GM12891 (cell line): ENCODE results near the gene MRPL42.
A peak's percentile ranks its signal among the peaks of the same experiment; 100 is the strongest.

ENCODE experiments used
- DNase-seq: peaks from one replicate; pipeline ENCODE4 v3.0.0; 2011; ENCODE audit warnings: low spot score; ENCODE audit not compliant: insufficient read length
- FAIRE-seq: peaks from 2 replicates; lab custom pipeline; 2011; peaks lifted over from hg19 to GRCh38; lab: Jason Lieb, UNC
- PAX5 ChIP-seq: IDR thresholded peaks from 2 replicates; pipeline ENCODE4 v1.6.1; 2011; ENCODE audit warnings: low read length, moderate library complexity, mild to moderate bottlenecking; ENCODE audit not compliant: insufficient read depth, severe bottlenecking
- POLR2A ChIP-seq: IDR thresholded peaks from 2 replicates; pipeline ENCODE4 v1.6.1; 2011; ENCODE audit warnings: low read depth, low read length, control low read depth
- POLR2AphosphoS5 ChIP-seq: IDR thresholded peaks from 2 replicates; pipeline ENCODE4 v1.6.1; 2011; ENCODE audit warnings: low read depth, low read length, control low read depth
- POU2F2 ChIP-seq: IDR thresholded peaks from 2 replicates; pipeline ENCODE4 v1.6.1; 2011; ENCODE audit warnings: low read depth, mild to moderate bottlenecking, control low read depth, low read length, moderate library complexity
- SPI1 ChIP-seq: IDR thresholded peaks from 2 replicates; pipeline ENCODE4 v1.6.1; 2011; ENCODE audit warnings: low read depth, low read length, control low read depth
- TAF1 ChIP-seq: IDR thresholded peaks from 2 replicates; pipeline ENCODE4 v1.6.1; 2011; ENCODE audit warnings: low read depth, low read length, control low read depth

Gene MRPL42

DNA sequence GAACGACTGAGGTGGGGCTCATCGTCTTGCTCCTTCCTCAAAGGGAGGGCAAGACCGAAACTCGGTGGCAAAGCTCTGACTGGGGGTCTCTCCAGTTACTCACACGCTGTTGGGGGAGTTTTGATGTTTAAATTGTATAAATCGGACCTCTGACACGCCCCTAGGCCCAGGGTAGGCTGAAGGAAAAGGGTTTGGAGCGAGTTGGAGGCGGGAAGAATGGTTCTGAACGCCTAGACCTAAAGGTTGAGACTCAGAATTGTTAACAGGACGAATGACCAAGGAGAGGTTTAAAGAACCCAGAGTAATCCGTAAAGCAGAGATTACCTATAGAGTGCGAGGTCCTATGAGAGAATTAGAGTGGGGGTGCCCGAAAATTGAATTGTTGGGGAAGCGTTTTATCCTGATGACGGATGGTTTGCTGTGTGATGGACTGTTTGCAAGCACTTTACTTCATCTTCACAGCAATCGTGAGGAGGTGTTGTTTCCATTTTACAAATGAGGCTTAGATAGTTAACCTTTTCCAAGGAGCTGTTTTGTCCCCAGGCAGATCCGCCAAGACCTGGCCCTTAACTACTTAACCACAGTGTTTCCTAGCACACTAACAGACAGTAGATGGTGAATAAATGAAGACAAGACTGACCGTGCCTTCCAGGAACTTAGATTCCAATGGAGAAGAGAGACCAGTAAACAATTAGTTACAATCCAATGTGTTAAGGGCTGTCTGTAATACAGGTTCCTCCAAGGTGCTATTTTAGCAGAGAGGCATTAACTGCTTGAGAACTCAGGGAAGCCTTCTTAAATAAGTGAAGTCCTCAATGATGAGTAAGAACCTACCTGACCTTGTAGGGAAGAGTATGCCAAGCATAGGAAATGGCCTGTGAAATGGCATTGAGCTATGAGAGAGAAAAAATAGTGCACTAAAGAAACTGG, 24.6 kb upstream of the MRPL42 start:
- FAIRE-seq (peak; percentile 41), DNase-seq (no peak)
- no peak for TF ChIP-seq TAF1
- no peak for TF ChIP-seq POU2F2
- no peak; the same call in 1 of the 2 replicates for TF ChIP-seq POLR2A
- TF ChIP-seq POLR2AphosphoS5 = no peak
- no peak for TF ChIP-seq SPI1
- no peak for TF ChIP-seq PAX5

GRCh38 chr12:93443576-93443975, 23.7 kb upstream of the MRPL42 start:
- TF ChIP-seq POLR2AphosphoS5 (no peak), POU2F2 (no peak), TAF1 (no peak), PAX5 (no peak), POLR2A (no peak), SPI1 (no peak)
- FAIRE-seq (no peak), DNase-seq (no peak)

- DNase-seq (no peak), FAIRE-seq (no peak)
- TF ChIP-seq PAX5 = no peak
- TF ChIP-seq POLR2A = no peak
- no peak for TF ChIP-seq TAF1
- TF ChIP-seq POU2F2 = no peak
- no peak for TF ChIP-seq POLR2AphosphoS5
- no peak for TF ChIP-seq SPI1
Observed at GRCh38 chr12:93447555-93448290, 19.6 kb upstream of the MRPL42 start.

GRCh38 chr12:93448796-93449195, 18.5 kb upstream of the MRPL42 start:
- FAIRE-seq (no peak), DNase-seq (no peak)
- TF ChIP-seq SPI1 = peak; percentile 50
- TF ChIP-seq PAX5 = no peak

- DNase-seq (no peak), FAIRE-seq (no peak)
- TF ChIP-seq POLR2A (no peak), POLR2AphosphoS5 (no peak), SPI1 (no peak), POU2F2 (no peak), PAX5 (no peak), TAF1 (no peak)
Observed at GRCh38 chr12:93449277-93449676, 18.0 kb upstream of the MRPL42 start.

DNA sequence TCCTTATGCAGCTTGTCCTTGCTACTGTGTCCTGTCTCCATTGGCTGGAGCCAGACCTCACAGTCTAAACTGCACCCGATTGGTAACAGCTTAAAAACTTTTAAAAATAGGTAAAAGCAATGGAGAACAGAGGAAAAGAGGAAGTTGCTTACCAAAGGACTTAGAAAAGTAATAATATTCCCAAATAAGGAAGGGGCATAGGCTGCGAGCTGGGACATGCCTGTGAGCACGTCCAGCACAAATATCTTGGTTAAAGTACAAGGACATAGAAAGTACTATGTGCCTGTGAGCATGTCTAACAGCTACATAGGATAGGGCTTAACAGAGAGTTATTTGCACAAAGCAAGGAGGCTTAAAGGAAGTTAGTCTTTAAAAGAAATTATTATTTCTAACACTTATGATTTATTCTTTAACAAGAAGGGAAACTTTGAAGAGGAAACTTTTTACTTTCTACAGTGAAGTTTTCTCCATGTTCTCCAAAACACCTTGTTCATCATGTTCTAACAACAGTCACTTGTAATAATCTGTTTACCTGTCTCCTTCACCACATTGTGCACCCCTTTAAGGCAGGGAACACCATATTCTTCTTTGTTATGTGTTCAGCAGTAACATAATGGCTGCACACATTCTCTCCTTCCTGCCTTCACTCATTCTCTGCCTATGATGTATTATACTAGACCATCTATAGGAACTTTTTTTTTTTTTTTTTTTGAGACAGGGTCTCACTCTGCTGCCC, 15.7 kb upstream of the MRPL42 start:
- TF ChIP-seq PAX5 (no peak), POLR2A (no peak), TAF1 (no peak), POLR2AphosphoS5 (no peak), SPI1 (no peak), POU2F2 (no peak)
- FAIRE-seq (no peak), DNase-seq (no peak)

GRCh38 chr12:93453633-93454032, 13.7 kb upstream of the MRPL42 start:
- FAIRE-seq (no peak), DNase-seq (no peak)
- TF ChIP-seq PAX5 = no peak
- TF ChIP-seq TAF1 = no peak
- no peak for TF ChIP-seq SPI1
- TF ChIP-seq POLR2AphosphoS5 = no peak
- TF ChIP-seq POU2F2 = no peak
- TF ChIP-seq POLR2A = no peak

GRCh38 chr12:93456077-93456476, 11.2 kb upstream of the MRPL42 start:
- FAIRE-seq = no peak
- DNase-seq = no peak
- TF ChIP-seq PAX5 (no peak), POLR2A (no peak), POU2F2 (no peak), SPI1 (no peak), TAF1 (no peak), POLR2AphosphoS5 (no peak)

DNA sequence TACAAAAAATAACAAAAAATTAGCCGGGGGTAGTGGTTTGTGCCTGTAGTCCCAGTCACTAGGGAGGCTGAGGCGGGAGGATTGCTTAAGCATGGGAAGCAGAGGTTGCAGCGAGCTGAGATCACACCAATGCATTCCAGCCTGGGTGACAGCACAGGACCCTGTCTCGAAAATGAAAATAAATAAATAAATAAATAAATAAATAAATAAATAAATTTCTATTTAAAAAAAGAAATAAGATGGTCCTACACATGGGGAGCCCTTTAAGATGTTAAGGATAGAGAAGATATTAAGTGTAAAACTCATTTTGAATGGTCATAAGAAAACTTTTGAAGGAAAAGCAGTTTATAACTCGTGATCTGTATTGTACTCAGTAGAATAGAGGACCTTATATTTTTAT, 8.2 kb upstream of the MRPL42 start:
- DNase-seq (no peak), FAIRE-seq (no peak)
- no peak for TF ChIP-seq POLR2AphosphoS5
- TF ChIP-seq POLR2A = no peak
- TF ChIP-seq TAF1 = no peak
- no peak for TF ChIP-seq POU2F2
- no peak for TF ChIP-seq PAX5
- no peak for TF ChIP-seq SPI1
